Epithelial cell of proximal tubule (primary cell): Measurements from ENCODE around the gene APOBEC2. TPM values are rescaled to one million over a fixed set of nuclear protein-coding genes. Genes with fewer than 3 reads are reported as not detected.

Experiments used
- DNase-seq: peaks from one replicate; pipeline ENCODE4 v3.0.0-alpha.2; 2011; ENCODE audit warnings: low read depth
- H3K4me3 ChIP-seq: 2 replicates; pipeline ENCODE4 v1.5.1; 2011; ENCODE audit warnings: low read depth, mild to moderate bottlenecking, low read length
- total RNA-seq: library from RNA; depleted of rRNA; stranded (reverse); fragments of >200 nt; gene quantifications from 2 replicates; pipeline ENCODE4 v1.2.3, GENCODE V29; 2015
- TF ChIP-seq, protein P1 (sequence below): conservative IDR thresholded peaks from 2 replicates; pipeline ENCODE4 v1.5.1; 2012; ENCODE audit warnings: low read depth, mild to moderate bottlenecking, low read length

APOBEC2 gene
- total RNA-seq, 1 donor from 2014 or later = not detected

DNA sequence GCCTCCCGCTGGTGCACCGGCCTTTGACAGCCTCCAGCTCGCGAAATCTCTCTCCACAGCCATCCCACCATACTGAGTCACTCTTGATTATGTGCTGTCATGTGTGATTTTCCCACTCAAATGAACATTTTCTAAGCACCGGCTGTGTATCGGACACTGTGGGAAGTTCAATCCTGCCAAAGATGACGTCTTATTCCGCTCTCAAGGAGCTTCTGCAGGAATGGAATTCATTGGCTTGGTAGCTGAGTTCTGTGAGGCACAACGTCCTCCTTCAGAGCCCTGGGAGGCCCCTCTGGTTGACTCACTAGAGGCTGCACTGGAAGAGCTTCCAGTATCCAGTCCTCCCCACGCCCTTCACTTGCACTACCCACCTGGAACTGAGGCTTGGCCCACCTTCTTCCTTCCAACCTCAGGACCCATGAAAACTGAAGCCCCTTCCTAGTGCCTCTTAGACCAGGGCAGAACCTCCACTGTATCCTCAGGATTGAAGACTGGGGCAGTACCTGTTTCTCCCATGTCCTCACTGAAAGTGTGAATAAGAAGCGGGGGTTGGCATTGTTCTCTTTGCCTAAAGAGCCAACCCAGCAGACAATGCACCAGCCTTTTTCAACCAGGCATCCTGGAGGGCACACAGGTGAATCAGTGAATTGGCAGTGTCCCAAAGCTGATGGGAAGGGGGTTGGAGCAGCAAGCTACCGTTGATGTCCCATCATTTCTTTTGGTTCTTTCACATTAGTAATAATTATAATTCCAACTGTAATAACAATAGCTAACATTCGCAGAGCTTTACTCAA lies 15.7 kb upstream of the APOBEC2 start:
- peak overlapping the region; percentile 81 for H3K4me3 ChIP-seq
- TF ChIP-seq, protein P1, sequence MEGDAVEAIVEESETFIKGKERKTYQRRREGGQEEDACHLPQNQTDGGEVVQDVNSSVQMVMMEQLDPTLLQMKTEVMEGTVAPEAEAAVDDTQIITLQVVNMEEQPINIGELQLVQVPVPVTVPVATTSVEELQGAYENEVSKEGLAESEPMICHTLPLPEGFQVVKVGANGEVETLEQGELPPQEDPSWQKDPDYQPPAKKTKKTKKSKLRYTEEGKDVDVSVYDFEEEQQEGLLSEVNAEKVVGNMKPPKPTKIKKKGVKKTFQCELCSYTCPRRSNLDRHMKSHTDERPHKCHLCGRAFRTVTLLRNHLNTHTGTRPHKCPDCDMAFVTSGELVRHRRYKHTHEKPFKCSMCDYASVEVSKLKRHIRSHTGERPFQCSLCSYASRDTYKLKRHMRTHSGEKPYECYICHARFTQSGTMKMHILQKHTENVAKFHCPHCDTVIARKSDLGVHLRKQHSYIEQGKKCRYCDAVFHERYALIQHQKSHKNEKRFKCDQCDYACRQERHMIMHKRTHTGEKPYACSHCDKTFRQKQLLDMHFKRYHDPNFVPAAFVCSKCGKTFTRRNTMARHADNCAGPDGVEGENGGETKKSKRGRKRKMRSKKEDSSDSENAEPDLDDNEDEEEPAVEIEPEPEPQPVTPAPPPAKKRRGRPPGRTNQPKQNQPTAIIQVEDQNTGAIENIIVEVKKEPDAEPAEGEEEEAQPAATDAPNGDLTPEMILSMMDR = peak; percentile 3
- peak; percentile 56 for DNase-seq

DNA sequence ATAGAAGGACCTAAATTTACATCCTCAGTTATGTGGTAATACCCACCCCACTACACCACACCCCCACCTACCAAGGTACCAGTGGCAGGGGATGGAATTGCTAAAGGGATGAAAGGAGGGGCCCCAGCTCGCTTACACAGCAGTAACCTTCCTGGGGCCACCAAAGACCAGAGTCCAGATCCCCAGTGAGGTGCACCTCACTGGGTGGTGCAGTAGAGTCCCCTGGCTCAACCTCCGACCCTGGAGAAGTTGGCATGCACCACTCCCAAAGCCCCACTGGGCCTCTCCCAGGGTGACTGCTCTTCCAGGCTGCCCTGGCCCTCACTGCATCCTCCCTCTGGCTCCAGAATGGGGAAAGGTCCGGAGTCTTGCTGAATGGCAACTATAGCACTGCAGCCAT lies 14.8 kb upstream of the APOBEC2 start:
- TF ChIP-seq, protein P1 = no peak
- H3K4me3 ChIP-seq = peak overlapping the region; percentile 81
- no peak for DNase-seq

DNA sequence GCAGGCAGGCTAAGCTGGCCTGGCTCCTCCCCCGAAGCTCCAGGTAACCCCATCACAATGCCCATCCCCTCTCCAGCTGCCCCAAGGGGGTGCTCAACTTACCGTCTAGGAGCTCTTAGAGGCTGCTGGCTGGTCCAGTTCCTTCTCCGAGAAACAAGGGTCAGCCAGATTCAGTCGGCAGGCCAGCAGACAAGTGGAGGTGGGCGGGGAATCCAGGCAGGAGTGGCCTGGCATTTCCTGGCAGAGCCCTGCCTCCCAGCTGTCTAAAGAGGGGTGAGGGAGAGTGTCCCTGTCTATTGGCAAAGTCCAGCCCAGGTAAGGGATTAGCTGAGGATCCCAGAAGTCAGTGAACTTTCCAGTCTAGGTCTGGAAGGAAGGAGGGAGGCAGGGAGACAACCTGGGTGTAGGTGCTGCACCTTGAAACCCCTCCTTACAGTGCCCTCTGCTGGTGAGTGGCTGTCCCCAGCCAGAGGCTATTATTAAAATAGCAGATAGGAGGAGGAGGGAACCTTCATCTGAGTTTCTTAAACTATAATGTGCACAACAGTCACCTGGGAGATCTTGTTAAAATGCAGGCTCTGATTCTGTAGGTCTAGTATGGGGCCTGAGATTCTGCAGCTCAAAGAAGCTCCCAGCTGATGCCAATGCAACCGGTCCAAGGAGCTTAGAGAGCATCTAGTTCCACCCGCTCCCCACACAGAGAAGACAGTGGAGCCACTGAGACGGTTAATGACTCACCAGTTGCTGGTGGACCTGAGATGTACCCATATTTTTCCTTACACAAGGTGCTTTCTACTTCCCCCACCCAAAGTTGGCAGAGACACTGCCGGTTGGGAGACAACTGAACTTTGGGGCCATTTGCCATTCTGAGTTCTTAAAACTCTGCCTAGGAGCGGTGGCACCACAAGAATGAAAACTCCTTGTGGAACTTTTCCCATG lies 13.7 kb upstream of the APOBEC2 start, which contains the start of gene UNC5CL:
Gene UNC5CL (minus strand): TSS at position 162 of the 939 bp plus-strand sequence. CDS start 4,147 bp downstream, outside the sequence.
- TF ChIP-seq, protein P1 = peak; percentile 92

DNA sequence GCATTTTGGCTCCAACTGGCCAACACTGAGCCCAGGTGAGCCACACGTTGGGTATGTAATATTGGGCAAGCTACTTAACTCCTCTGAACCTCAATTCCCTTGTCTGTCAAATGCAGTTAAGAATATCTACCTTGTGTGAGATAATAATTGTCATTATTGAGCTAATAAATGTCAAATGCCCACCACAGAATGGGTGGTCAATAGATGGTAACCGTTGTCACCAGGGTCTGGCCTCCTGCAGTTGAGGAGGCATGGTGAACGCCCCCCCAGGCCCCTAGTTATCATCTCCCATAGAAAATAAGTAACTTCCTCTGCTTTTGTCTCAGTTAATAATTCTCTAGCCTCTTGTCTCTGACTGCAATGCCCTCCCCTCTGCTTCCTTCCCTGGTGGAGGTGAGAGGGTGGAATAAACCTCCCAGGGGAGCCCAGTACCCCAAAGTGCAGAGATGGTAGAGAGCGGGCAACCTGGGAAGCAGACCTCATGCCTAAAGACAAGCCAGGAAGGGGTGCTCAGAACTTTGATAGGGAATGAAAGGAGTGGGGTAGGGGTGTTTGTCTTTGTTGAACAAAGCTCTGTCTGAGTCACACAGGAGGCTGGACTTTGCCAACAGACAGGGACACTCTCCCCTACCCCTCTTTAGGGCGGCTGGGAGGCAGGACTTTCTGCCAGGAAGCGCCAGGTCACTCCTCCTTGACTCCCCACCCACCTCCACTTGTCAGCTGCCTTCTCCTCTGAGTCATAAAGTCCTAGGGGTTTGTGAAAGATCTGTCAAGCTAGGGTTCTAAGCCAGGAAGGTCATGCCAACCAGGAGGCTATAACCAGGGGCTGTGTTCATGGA lies 12.7 kb upstream of the APOBEC2 start:
- DNase-seq = peak; percentile 81
- TF ChIP-seq, protein P1 = no peak
- peak overlapping the region; percentile 81 for H3K4me3 ChIP-seq

More for the DNA sequence above, 13.7 kb upstream of the APOBEC2 start, which contains the start of gene UNC5CL:
- H3K4me3 ChIP-seq = peak within 1 kb of the TSS; percentile 81
- peak; percentile 45 for DNase-seq

DNA sequence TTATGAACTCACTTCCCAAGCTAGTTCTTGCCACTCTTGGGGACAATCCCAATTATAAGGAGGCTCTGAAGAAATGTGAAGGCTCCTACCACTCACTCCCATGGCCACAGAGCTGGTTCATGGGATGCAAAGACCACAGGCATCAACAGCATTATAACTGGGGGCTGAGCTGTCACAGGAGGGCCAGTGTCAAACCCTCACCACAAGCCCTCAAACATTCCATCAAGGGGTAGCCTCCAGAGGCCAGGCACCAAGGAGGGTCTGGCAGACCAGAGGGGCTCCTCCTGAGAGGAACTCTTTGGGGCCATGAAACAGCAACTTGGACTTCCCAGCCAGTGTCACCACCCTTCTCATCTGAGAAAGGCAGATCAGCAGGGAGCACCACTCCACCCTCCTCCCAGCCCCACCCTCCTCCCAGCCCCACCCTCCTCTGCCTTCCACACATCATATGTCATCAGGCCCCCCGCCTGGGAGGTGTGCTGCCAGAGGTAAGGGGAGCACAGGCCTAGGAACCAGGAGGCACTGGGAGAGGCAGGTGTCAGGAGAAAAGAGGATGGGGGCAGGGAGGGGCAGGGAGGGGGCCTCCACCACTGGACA lies 12.0 kb upstream of the APOBEC2 start:
- no peak overlapping the region for H3K4me3 ChIP-seq
- no peak for DNase-seq
- TF ChIP-seq, protein P1 = no peak
